Suprapubic skin (tissue), 4 donors: ENCODE results near the gene AZGP1. TPM values are rescaled to one million over a fixed set of nuclear protein-coding genes. Genes with fewer than 3 reads are reported as not detected.

Experiments
- DNase-seq, 2 donors: peaks; one replicate each; pipeline ENCODE4 v3.0.0-alpha.2; 2019; ENCODE audit warnings: low spot score in 2 of 2
- H3K27ac ChIP-seq: fragments of 200-600 bp; sonication (generic); one replicate; pipeline ENCODE4 v1.5.1; 2019
- H3K27me3 ChIP-seq: fragments of 200-600 bp; sonication (generic); one replicate; pipeline ENCODE4 v1.5.1; 2019
- H3K36me3 ChIP-seq: fragments of 200-600 bp; sonication (generic); one replicate; pipeline ENCODE4 v1.5.1; 2019
- H3K4me1 ChIP-seq: fragments of 200-600 bp; sonication (generic); one replicate; pipeline ENCODE4 v1.5.1; 2019
- H3K4me3 ChIP-seq: fragments of 200-600 bp; sonication (generic); one replicate; pipeline ENCODE4 v1.5.1; 2019; ENCODE audit warnings: mild to moderate bottlenecking
- H3K9me3 ChIP-seq: fragments of 200-600 bp; sonication (generic); one replicate; pipeline ENCODE4 v1.5.1; 2019
- EP300 ChIP-seq: sonication (generic); formaldehyde crosslinking; IDR thresholded peaks from one replicate; pipeline ENCODE4 v1.6.1; 2017; ENCODE audit warnings: antibody characterized with exemption
- POLR2A ChIP-seq, 2 donors: fragments of 450-650 bp; IDR thresholded peaks; one replicate each; pipeline ENCODE4 v1.6.1; 2017; ENCODE audit warnings: antibody characterized with exemption in 2 of 2, mild to moderate bottlenecking in 2 of 2, moderate library complexity in 2 of 2
- POLR2AphosphoS5 ChIP-seq, 3 donors: sonication (generic); formaldehyde crosslinking; IDR thresholded peaks; one replicate each; pipeline ENCODE4 v1.6.1; 2017; ENCODE audit warnings: antibody characterized with exemption in 3 of 3
- WGBS: methylation state at CpG from one replicate; pipeline ENCODE4 v1.1.5; 2018; 5-methylcytosine and 5-hydroxymethylcytosine counted together
- total RNA-seq, 4 donors: library from RNA; depleted of rRNA; stranded (reverse); fragments of >200 nt; gene quantifications; one replicate each; pipeline ENCODE4 v1.1.0, GENCODE V29; 2016
- TF ChIP-seq, protein P1 (sequence below), 2 donors: fragments of 200-600 bp in 1 of 2; fragments of 450-650 bp in 1 of 2; sonication (generic) in 1 of 2; IDR thresholded peaks; one replicate each; pipeline ENCODE4 v1.5.1; 2016 to 2019; ENCODE audit warnings: antibody characterized with exemption in 2 of 2, mild to moderate bottlenecking in 1 of 2, moderate library complexity in 1 of 2

AZGP1 gene
- 1,000 to 10,000 TPM in 1 of 4 donors, 100 to 1,000 TPM in 3; 529 to 1,010 (median 610) TPM for total RNA-seq

DNA sequence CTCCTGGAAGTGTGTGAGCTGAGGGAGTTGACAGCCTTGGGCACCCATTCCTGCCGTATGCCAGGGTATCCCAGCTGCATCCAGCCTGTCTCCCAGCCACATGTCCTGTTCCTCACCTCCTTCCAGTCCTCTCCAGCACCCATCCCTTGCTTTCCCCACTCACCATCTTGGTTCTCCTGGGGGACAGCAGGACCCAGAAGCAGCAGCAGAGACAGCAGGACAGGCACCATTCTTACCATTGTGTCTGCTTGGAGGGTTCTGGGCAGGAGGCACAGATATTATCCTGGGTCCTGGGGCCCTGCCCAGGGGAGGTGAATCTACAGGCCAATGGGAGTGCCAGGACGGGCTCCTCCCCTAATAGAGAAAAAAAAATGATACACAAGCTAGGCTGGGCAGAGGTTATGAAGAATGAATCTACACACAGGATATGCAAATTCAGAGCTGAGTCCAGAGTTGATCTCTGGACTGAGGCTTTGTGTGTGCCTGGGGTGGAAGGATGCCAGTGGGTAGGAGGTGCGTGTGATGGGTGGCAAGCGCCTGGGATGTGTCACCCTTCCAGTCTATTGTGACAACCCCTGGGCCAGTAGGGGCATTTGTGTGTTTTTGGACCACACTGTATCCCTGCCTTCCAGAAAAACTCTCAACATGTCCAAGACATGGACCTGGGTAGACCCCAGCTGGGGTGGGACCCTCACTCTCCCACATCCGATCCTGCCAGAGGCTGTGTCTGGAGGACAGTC lies at the start of gene AZGP1:
TSS of gene AZGP1 (minus strand) at position 250 of the 740 bp plus-strand sequence. CDS start at position 239, 11 bp downstream.
- Histone ChIP-seq H3K27me3 (peaks cover 8% of the 10 kb centered on the region), H3K27ac (peak within 1 kb of the TSS; percentile 62), H3K4me1 (peaks cover 4% of the 10 kb centered on the region), H3K4me3 (peak within 1 kb of the TSS; percentile 29), H3K36me3 (no peaks in the 10 kb centered on the region), H3K9me3 (no peaks in the 10 kb centered on the region)
- 65% methylated on average over 5 of the region's 5 CpGs for WGBS
- DNase-seq: no peak
- TF ChIP-seq, protein P1, sequence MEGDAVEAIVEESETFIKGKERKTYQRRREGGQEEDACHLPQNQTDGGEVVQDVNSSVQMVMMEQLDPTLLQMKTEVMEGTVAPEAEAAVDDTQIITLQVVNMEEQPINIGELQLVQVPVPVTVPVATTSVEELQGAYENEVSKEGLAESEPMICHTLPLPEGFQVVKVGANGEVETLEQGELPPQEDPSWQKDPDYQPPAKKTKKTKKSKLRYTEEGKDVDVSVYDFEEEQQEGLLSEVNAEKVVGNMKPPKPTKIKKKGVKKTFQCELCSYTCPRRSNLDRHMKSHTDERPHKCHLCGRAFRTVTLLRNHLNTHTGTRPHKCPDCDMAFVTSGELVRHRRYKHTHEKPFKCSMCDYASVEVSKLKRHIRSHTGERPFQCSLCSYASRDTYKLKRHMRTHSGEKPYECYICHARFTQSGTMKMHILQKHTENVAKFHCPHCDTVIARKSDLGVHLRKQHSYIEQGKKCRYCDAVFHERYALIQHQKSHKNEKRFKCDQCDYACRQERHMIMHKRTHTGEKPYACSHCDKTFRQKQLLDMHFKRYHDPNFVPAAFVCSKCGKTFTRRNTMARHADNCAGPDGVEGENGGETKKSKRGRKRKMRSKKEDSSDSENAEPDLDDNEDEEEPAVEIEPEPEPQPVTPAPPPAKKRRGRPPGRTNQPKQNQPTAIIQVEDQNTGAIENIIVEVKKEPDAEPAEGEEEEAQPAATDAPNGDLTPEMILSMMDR (IDR thresholded peaks at IDR 0.05): no peak
- TF ChIP-seq POLR2A (IDR thresholded peaks at IDR 0.05): no peak
- TF ChIP-seq POLR2AphosphoS5 (IDR thresholded peaks at IDR 0.05): no peak
- no peak for TF ChIP-seq EP300

DNA sequence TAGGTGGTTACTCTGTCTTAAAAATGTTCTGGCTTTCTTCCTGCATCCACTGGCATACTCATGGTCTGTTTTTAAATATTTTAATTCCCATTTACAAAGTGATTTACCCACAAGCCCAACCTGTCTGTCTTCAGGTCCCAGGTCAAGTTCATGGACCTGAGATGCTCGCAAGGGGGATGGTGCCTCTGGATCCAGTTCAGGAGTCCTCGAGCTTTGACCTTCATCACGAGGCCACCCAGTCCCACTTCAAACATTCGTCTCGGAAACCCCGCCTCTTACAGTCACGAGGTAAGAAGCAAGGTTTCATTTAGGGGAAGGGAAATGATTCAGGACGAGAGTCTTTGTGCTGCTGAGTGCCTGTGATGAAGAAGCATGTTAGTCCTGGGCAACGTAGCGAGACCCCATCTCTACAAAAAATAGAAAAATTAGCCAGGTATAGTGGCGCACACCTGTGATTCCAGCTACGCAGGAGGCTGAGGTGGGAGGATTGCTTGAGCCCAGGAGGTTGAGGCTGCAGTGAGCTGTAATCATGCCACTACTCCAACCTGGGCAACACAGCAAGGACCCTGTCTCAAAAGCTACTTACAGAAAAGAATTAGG lies 48.3 kb upstream of the AZGP1 start:
- 80% methylated on average over 12 of the region's 12 CpGs for WGBS
- peak overlapping the region; percentile 54 for H3K27ac ChIP-seq
- no peak overlapping the region for H3K4me3 ChIP-seq
- TF ChIP-seq POLR2AphosphoS5 (IDR thresholded peaks at IDR 0.05) (no peak), POLR2A (IDR thresholded peaks at IDR 0.05) (no peak), EP300 (no peak)
- TF ChIP-seq, protein P1 (IDR thresholded peaks at IDR 0.05): no peak
- peaks cover 55% of the 10 kb centered on the region for H3K36me3 ChIP-seq
- H3K27me3 ChIP-seq: no peaks in the 10 kb centered on the region
- H3K4me1 ChIP-seq: peaks cover 37% of the 10 kb centered on the region
- DNase-seq: peak in 1 of 2 donors; percentile 29
- H3K9me3 ChIP-seq: no peaks in the 10 kb centered on the region

DNA sequence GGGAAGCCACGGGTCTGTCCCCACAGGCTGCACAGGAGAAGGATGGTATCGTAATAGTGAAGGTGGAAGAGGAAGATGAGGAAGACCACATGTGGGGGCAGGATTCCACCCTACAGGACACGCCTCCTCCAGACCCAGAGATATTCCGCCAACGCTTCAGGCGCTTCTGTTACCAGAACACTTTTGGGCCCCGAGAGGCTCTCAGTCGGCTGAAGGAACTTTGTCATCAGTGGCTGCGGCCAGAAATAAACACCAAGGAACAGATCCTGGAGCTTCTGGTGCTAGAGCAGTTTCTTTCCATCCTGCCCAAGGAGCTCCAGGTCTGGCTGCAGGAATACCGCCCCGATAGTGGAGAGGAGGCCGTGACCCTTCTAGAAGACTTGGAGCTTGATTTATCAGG lies 47.7 kb upstream of the AZGP1 start:
- peaks cover 54% of the 10 kb centered on the region for H3K36me3 ChIP-seq
- 77% methylated on average over 12 of the region's 12 CpGs for WGBS
- no peaks in the 10 kb centered on the region for H3K27me3 ChIP-seq
- H3K9me3 ChIP-seq: no peaks in the 10 kb centered on the region
- no peak overlapping the region for H3K4me3 ChIP-seq
- peak in 1 of 2 donors; percentile 75 for DNase-seq
- peak overlapping the region; percentile 54 for H3K27ac ChIP-seq
- TF ChIP-seq EP300 (no peak), POLR2AphosphoS5 (IDR thresholded peaks at IDR 0.05) (no peak), POLR2A (IDR thresholded peaks at IDR 0.05) (no peak)
- TF ChIP-seq, protein P1 (IDR thresholded peaks at IDR 0.05): no peak
- H3K4me1 ChIP-seq: peaks cover 42% of the 10 kb centered on the region

DNA sequence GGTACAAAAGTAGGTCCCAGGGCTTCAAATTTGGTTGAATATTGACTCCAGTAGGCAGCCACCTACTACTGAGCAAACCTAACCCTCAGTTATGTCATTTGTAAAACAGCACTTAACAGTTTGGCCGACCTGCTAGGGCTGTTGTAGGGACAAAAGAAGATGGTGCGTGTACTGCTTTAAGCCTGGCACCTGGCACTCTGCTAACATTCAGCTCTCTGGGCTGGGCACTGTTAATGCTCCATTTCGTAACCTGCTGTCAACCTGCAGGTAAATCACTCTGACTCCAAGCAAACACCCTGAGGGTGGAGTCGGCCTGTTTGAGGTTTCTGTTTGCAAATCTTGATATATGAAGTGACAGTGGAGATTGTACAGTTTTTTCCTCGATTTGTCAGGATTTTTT lies 46.8 kb upstream of the AZGP1 start:
- Histone ChIP-seq H3K4me3 (no peak overlapping the region), H3K27ac (peak overlapping the region; percentile 54), H3K27me3 (no peaks in the 10 kb centered on the region), H3K36me3 (peaks cover 48% of the 10 kb centered on the region), H3K9me3 (no peaks in the 10 kb centered on the region), H3K4me1 (peaks cover 50% of the 10 kb centered on the region)
- 28% methylated on average over 5 of the region's 5 CpGs for WGBS
- no peak for TF ChIP-seq EP300
- TF ChIP-seq POLR2A (IDR thresholded peaks at IDR 0.05): no peak
- TF ChIP-seq POLR2AphosphoS5 (IDR thresholded peaks at IDR 0.05): peak in 1 of 3 donors; percentile 26
- TF ChIP-seq, protein P1 (IDR thresholded peaks at IDR 0.05): no peak
- DNase-seq: peak; percentile 72 to 78

DNA sequence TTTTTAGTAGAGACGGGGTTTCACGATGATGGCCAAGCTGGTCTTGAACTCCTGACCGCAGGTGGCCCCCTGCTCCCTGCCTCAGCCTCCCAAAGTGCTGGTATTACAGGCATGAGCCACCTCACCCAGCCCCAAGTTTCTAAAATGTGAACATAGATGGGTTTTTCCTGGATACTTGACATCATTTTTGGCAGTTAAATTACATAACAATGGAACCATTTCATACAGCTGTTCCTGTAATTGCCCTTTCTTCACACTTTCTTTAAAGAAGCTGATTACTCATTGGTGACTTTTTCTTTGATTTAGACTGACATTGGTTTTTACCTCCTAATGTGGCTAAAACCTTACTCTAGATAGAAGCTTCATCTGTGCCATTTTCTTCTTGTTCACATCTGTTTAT lies 45.5 kb upstream of the AZGP1 start:
- WGBS: 72% methylated on average over 3 of the region's 3 CpGs
- H3K36me3 ChIP-seq: peaks cover 36% of the 10 kb centered on the region
- peaks cover 63% of the 10 kb centered on the region for H3K4me1 ChIP-seq
- H3K27me3 ChIP-seq: no peaks in the 10 kb centered on the region
- H3K27ac ChIP-seq: no peak overlapping the region
- H3K9me3 ChIP-seq: no peaks in the 10 kb centered on the region
- DNase-seq: no peak
- no peak overlapping the region for H3K4me3 ChIP-seq
- TF ChIP-seq POLR2A (IDR thresholded peaks at IDR 0.05): no peak
- TF ChIP-seq POLR2AphosphoS5 (IDR thresholded peaks at IDR 0.05): no peak
- TF ChIP-seq, protein P1 (IDR thresholded peaks at IDR 0.05): no peak
- TF ChIP-seq EP300: no peak
